Measurements from ENCODE around the gene BARHL2.

Gene BARHL2

GRCh38 chr1:90716552-90717355, at the start of gene BARHL2:
BARHL2 (minus strand) TSS chr1:90717302; CDS start chr1:90717195, 107 bp downstream.
- no peak for DNase-seq
- intact Hi-C loops (cut with DNase I; ENCODE audit: low total_unique reads): no loop called here

GRCh38 chr1:90763930-90764329, 46.8 kb upstream of the BARHL2 start:
- Histone ChIP-seq H3K9me3 (no peaks in the 10 kb centered on the region), H3K4me1 (no peaks in the 10 kb centered on the region), H3K36me3 (no peaks in the 10 kb centered on the region), H3K27ac (no peak overlapping the region), H3K4me3 (no peak overlapping the region), H3K27me3 (peaks cover 0 to 24% of the 10 kb centered on the region in 2 donors)
- no peak for TF ChIP-seq CTCF (IDR thresholded peaks at IDR 0.05)
- DNase-seq: no peak
- intact Hi-C loops (cut with DNase I; ENCODE audit: low total_unique reads): no loop called here

More at GRCh38 chr1:90716552-90717355, at the start of gene BARHL2:
- Histone ChIP-seq H3K4me3 (peak within 1 kb of the TSS; percentile 33 to 47), H3K9me3 (peaks cover 0 to 15% (median 8%) of the 10 kb centered on the region in 3 donors), H3K27ac (no peak within 1 kb of the TSS), H3K27me3 (peaks cover 12 to 98% of the 10 kb centered on the region in 2 donors), H3K4me1 (peaks cover 0 to 46% (median 29%) of the 10 kb centered on the region in 4 donors), H3K36me3 (no peaks in the 10 kb centered on the region)
- TF ChIP-seq CTCF (IDR thresholded peaks at IDR 0.05): no peak

GRCh38 chr1:90763506-90763905, 46.4 kb upstream of the BARHL2 start:
- no peak for TF ChIP-seq CTCF (IDR thresholded peaks at IDR 0.05)
- no peak overlapping the region for H3K27ac ChIP-seq
- H3K9me3 ChIP-seq: no peaks in the 10 kb centered on the region
- H3K27me3 ChIP-seq: peaks cover 0 to 24% of the 10 kb centered on the region in 2 donors
- H3K4me1 ChIP-seq: no peaks in the 10 kb centered on the region
- H3K4me3 ChIP-seq: no peak overlapping the region
- no peak for DNase-seq
- H3K36me3 ChIP-seq: no peaks in the 10 kb centered on the region
- intact Hi-C loops (cut with DNase I; ENCODE audit: low total_unique reads): no loop called here

- Histone ChIP-seq H3K4me1 (no peaks in the 10 kb centered on the region), H3K4me3 (no peak overlapping the region), H3K27me3 (peaks cover 0 to 27% of the 10 kb centered on the region in 2 donors), H3K9me3 (no peaks in the 10 kb centered on the region), H3K27ac (no peak overlapping the region), H3K36me3 (no peaks in the 10 kb centered on the region)
- no peak for DNase-seq
- TF ChIP-seq CTCF (IDR thresholded peaks at IDR 0.05): no peak
- intact Hi-C loops (cut with DNase I; ENCODE audit: low total_unique reads): no loop called here
These were observed 44.9 kb upstream of the BARHL2 start for GRCh38 chr1:90761781-90762589.

- H3K4me3 ChIP-seq: no peak overlapping the region
- no peak for DNase-seq
- H3K4me1 ChIP-seq: no peaks in the 10 kb centered on the region
- H3K9me3 ChIP-seq: no peaks in the 10 kb centered on the region
- no peak overlapping the region for H3K27ac ChIP-seq
- intact Hi-C loops (cut with DNase I; ENCODE audit: low total_unique reads): no loop called here
- TF ChIP-seq CTCF (IDR thresholded peaks at IDR 0.05): no peak
- no peaks in the 10 kb centered on the region for H3K36me3 ChIP-seq
- H3K27me3 ChIP-seq: peaks cover 0 to 27% of the 10 kb centered on the region in 2 donors
These were observed 44.1 kb upstream of the BARHL2 start for GRCh38 chr1:90761156-90761555.
